ENCODE measurements around the gene ROBO1.

ROBO1 gene

GRCh38 chr3:78823859-78824258 is 943.9 kb downstream of the ROBO1 start:
- DNase-seq = no peak

- no peak for DNase-seq
These were observed 944.4 kb downstream of the ROBO1 start for GRCh38 chr3:78823434-78823833.

- DNase-seq = no peak
These were observed 945.1 kb downstream of the ROBO1 start for GRCh38 chr3:78822726-78823125.

- DNase-seq = no peak
These were observed 947.3 kb downstream of the ROBO1 start for GRCh38 chr3:78820542-78820941.

- no peak for DNase-seq
These were observed 949.4 kb downstream of the ROBO1 start for GRCh38 chr3:78818161-78818985.

- no peak for DNase-seq
These were observed 952.8 kb downstream of the ROBO1 start for GRCh38 chr3:78814893-78815562.

- no peak for DNase-seq
These were observed 955.6 kb downstream of the ROBO1 start for GRCh38 chr3:78812166-78812565.

GRCh38 chr3:78809966-78810365 is 957.8 kb downstream of the ROBO1 start:
- DNase-seq = no peak

- no peak for DNase-seq
These were observed 963.4 kb downstream of the ROBO1 start for GRCh38 chr3:78804251-78805037.

- no peak for DNase-seq
These were observed 965.3 kb downstream of the ROBO1 start for GRCh38 chr3:78802562-78802930.

- DNase-seq = no peak
These were observed 965.8 kb downstream of the ROBO1 start for GRCh38 chr3:78801926-78802561.

GRCh38 chr3:78799681-78800080 is 968.1 kb downstream of the ROBO1 start:
- DNase-seq = no peak

- DNase-seq = no peak
These were observed 969.4 kb downstream of the ROBO1 start for GRCh38 chr3:78798266-78798832.

- no peak for DNase-seq
These were observed 973.4 kb downstream of the ROBO1 start for GRCh38 chr3:78794431-78794830.

- DNase-seq = no peak
These were observed 975.1 kb downstream of the ROBO1 start for GRCh38 chr3:78792733-78793132.

GRCh38 chr3:78792212-78792611 is 975.6 kb downstream of the ROBO1 start:
- DNase-seq = peak; percentile 67

- DNase-seq = no peak
These were observed 976.0 kb downstream of the ROBO1 start for GRCh38 chr3:78791753-78792152.

- DNase-seq = no peak
These were observed 979.0 kb downstream of the ROBO1 start for GRCh38 chr3:78788839-78789238.

- DNase-seq = no peak
These were observed 982.8 kb downstream of the ROBO1 start for GRCh38 chr3:78785004-78785403.

- no peak for DNase-seq
These were observed 986.4 kb downstream of the ROBO1 start for GRCh38 chr3:78781351-78781750.

GRCh38 chr3:78765671-78766485 is 1001.9 kb downstream of the ROBO1 start:
- DNase-seq = peak; percentile 28

GRCh38 chr3:78764634-78765033 is 1003.2 kb downstream of the ROBO1 start:
- no peak for DNase-seq

Measured in NCI-H1417 treated with DMSO at 0.1 percent for 48 hours (cell line).